HG03060 (cell line): ENCODE data around the gene CTSE.

Source experiments
- ATAC-seq: cut with Tn5 transposase; IDR thresholded peaks from one replicate; pipeline ENCODE4 v1.9.1; 2021; ENCODE audit warnings: low read depth, moderate number of reproducible peaks; ENCODE audit not compliant: unreplicated experiment

Gene CTSE

DNA sequence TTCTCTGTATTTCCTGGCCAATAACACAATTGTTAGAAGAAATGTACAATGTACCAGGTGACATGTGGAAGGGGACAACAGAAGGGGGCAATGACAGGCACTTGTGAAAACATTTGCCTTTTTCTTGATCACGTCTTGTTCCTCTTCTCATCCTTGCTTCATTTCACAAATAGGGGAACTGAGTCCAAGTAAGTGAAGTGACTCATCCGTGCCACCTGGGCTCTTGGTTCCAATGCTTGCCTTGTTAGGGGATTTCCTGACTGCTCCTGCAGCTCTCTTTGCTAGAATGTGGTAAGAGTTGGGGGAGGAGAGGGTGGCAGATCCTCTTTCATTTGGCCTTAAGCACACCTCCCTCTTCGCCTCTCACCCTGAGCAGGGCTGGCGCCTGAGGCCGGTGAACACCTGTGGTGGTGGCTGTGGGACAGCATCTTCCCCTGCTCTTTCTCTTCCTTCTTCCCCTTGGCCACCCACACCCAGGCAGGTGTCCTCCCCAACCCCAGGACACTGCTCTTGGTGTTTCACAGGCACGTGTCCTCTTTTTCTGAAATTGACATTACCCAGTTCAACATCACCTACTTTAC is 27.1 kb upstream of the CTSE start:
- peak; percentile 69 for ATAC-seq

DNA sequence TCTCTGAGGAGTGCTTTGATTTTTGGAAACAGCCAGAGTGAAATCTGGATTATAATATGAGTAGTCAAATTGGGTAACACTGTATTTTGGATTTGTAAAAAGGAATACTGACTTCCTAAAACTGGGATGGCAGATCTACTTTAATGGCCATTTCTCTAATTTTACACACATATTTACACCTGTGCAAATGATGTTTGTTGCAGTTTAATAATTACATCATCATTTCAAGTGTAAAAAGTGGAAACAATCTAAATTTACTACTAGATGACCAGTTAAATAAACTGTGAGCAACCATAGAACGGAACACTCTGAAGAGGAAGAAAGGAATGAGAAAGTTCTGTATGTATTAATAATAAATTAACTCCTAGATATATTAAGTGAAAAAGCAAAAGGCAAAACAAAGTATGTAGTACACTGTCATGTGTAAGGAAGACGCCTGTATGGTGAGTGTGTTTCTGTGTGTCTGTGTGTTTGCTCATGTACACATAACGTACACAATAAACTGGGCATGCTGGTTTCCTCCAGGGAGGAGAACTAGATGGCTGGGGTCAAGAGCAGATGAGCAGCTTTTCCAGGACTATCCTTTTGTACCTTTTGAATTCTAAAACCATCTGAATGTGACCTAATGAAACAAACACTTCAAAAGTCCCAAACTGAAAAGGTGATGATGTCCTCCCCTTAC is 26.4 kb upstream of the CTSE start:
- no peak for ATAC-seq

DNA sequence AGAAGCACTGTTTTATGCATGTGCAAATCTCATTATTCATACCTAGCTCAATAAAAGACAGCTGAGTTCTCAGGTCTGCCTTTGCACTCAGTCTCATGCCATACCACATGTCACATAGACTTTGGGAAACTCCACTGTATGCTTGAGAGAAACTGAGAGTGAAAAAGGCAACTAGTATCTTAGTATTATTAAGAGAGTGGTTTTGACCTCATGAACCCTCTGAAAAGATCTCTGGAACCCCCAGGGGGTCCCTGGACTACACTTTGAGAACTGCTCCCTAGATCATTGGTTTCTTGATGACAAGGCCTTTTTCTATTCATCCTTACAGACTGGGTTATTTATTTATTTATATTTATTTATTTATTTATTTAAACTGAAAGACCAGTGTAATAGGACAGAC is 25.6 kb upstream of the CTSE start:
- ATAC-seq = peak; percentile 33

GRCh38 chr1:206048582-206048981 is 24.9 kb upstream of the CTSE start:
- ATAC-seq = no peak

- ATAC-seq = no peak
Observed at GRCh38 chr1:206047271-206047670, 23.6 kb upstream of the CTSE start.

DNA sequence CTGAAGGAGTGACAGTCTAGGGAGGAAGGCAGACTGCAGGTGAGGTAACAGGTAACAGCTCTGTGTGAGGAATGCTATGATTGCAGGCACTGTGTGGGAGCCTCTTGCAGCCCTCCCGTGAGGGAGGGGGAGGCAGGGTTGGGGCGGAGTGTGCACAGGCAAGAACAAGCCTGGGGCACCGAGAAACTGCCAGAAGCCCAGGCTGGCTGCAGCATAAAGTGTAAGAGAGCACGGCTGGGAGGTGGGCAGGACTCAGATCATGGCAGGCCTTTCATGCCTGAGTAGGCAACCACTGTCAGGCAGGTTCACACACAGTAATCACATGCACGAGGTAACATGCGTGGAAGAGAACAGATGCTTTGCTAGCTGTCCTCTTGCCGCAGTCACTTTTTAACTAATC is 17.9 kb upstream of the CTSE start:
- peak; percentile 42 for ATAC-seq

- no peak for ATAC-seq
Observed at GRCh38 chr1:206040328-206040727, 16.6 kb upstream of the CTSE start.

DNA sequence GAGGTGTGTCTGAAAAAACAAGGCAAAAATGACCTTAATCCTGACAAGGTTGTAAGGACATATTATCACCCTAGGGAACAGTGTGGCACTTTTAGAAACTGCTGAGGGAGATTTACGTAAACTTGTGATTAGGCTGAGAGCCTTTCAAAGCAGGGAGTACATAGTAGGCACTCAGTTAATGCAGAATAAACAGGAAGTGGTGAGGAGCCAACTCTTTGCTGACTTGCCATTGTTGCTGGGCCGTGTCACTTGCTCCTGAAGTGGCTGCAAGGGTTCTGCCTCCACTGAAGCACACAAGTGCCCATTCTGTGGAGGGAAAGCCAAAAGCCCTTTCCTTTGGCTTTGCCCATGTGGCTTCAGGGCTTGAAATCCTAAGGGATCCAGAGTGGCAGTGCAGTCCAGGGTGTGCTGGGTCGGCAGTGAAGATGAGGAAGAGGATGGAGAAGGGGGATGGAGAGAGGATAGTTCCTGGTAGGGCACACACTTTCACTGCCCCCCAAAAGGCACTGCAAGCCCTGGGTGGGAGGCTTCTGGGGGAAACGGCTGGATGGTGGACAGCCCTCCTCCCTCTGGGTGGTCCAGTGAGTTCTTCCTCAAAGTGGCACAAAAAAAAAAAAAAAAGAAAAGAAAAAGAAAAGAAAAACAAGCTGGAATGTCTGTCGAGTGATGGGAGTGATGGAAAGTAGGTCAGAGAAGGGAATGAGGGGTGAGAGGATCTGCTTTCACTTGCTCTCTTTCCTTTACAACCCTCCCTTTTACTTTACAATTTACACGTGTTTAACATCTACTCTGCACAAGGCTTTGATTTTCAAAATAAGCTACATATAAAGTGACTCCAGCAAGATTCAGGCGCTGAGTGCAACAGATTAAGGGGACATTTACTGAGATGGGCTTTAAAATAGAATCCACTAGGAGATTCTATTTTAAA is 15.6 kb upstream of the CTSE start:
- no peak for ATAC-seq

DNA sequence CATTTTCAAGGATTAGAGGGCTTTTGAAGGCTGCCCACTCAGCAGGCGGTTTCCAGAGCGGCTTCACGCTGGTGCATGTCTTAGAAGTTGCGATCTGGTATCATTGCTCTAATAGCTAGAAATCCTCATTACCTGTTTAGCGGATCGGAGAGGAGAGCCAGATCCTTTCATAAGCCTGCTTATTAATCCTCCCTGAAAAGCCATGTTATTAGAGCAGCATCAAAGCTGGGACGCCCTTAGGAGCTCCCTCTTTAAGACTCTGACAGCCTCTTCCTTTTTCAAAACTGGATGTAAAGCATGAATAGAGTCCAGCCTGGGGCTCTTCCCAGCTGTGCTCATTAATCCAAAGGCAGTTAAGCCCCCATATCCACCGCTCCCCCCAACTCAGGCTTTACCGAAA is 13.9 kb upstream of the CTSE start:
- no peak for ATAC-seq

- no peak for ATAC-seq
Observed at GRCh38 chr1:206036663-206037455, 13.2 kb upstream of the CTSE start.

DNA sequence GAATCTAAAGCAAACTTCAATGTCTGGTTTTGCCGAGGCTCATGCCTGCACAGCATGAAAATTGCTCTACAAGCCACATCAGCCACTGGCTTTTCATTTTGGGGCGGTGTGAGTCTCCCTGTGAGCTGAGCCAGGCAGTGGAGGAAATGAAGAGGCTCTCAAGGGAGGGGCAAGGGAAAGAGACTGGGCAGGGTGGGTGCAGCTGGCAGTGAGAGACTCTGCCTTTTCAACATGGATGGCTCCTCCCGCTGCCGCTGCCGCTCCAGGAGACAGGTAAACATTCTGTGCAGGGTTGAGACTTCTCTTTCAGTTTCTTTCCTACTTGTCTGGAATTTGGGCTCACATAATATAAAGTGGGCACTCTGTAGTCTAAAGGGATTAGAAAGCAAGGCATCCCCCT is 11.3 kb upstream of the CTSE start:
- no peak for ATAC-seq

GRCh38 chr1:206032380-206033140 is 8.9 kb upstream of the CTSE start:
- ATAC-seq = no peak

- ATAC-seq = no peak
Observed at GRCh38 chr1:206030714-206031113, 7.0 kb upstream of the CTSE start.

DNA sequence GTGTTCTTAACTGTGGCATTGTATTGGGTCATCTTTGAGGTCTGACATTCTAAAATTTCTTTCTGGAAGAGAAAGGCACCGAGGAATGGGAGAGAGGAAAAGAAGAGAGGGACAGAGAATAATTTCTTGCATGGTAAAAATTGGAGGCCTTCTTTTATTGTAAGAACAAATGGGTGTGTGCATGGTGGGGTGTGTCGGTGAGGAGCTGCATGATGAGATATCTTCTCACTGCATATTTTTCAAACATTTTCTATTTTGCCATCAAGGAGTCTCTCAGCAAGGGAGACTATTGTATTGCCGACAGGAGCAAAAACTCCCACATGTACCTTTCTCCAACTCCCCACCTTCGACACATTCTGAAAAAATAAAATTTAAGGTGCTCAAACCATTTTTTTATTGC is 6.5 kb upstream of the CTSE start:
- ATAC-seq = no peak

GRCh38 chr1:206029484-206029883 is 5.8 kb upstream of the CTSE start:
- no peak for ATAC-seq

DNA sequence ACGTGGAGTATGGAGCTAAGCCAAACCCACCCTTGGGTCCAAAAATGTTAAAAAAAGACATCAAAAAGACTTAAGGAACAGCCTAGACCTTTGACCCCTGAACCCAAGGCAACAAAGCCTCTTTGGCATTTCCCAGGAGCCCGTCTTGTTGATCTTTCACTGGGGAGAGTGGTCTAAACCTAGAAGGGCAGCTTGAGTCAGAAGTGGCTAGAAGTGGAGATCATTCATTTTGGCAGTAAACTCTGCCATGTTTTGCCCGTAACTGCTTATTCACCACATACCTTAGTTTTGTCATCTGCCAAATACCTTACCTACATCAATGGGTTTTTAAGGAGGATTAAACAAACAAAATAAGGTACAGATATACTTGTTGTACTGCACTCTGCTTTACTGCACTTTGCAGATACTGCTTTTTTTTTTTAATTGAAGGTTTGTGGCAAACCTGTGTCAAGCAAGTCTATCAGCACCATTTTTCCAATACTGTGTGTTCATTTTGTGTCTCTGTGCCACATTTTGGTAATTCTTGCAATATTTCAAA is 1.7 kb upstream of the CTSE start:
- ATAC-seq = no peak

- ATAC-seq = no peak
Observed at GRCh38 chr1:206022766-206023165, 929 bp downstream of the CTSE start.

DNA sequence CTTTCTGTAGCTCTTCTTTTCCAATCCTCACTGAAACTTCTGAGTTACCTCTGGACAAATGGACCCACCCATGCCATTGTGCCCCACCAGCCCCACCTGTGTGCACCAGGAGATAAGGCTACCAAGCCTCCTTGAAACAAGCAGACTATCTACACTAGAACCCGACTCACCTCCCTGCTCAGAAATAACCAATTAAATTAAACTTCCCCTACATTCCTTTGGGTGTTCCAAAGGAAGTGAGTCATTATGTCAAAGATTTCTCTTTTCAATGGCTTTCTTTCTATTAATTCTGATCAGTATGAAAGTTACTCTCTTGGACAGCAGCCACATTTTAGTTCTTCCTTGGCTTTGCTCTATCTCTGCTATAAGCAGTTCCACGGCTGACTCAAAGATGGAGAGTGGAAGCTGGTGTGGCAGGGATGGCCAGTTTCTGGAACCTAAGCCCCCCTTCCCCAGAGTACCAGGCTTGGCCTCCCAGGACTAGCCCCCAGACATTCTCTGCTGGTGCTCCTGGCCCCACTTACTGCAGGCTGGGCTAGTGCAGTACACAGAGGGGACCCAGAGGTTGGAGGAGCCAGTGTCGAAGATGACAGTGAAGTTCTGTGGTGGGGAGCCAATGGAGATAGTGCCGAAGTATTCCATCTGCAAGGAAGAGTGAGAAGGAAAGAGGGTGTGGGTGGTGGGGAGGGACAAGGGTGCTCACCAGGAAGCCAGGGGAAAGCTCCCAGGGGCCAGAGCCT is 1.9 kb downstream of the CTSE start:
- no peak for ATAC-seq

DNA sequence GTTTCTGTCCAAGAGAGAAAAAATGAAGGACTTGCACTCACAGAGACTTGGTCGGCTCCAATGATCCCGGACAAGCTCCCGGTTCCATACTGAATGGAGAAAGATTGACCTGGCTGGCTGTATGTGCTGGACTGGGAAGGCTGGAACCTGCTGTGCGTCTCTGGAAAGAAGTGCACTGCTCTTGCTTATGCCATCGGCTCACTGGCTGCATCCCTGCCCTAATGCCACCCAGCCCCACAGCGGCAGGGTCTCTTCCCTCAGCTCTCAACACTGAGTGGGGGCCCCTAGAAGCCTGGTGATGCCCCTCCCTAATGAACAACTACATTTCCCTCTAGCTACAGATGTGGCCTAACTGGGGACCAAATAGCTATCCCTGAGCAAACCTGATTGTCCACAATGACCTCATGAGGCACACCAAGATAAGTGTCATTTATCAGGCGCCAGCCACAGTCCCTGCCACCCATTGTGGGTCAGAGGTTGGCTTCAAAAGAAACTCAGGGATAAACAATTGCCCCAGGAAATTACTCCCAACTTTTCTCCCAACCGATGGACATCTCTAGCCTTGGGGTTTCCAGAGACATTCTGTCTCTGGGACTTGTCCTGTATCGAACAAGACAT is 2.6 kb downstream of the CTSE start:
- no peak for ATAC-seq
